HG02623 (cell line): ENCODE measurements around the gene AKAP6.
"Not testable (repeated sequence)": the region's sequence is repeated elsewhere in the genome, so short reads cannot be mapped to it uniquely, and the experiment has no call there.

Experiments
- ATAC-seq: cut with Tn5 transposase; IDR thresholded peaks from one replicate; pipeline ENCODE4 v1.9.1; 2021; ENCODE audit warnings: moderate library complexity; ENCODE audit not compliant: unreplicated experiment

The AKAP6 gene

GRCh38 chr14:32567543-32568384 lies 238.7 kb downstream of the AKAP6 start:
- no peak for ATAC-seq

GRCh38 chr14:32571551-32571950 lies 242.5 kb downstream of the AKAP6 start:
- ATAC-seq: no peak

GRCh38 chr14:32571995-32572866 lies 243.1 kb downstream of the AKAP6 start:
- peak; percentile 61 for ATAC-seq

GRCh38 chr14:32572867-32573150 lies 243.7 kb downstream of the AKAP6 start:
- ATAC-seq: no peak

GRCh38 chr14:32574269-32574668 lies 245.2 kb downstream of the AKAP6 start:
- no peak for ATAC-seq

- peak; percentile 50 for ATAC-seq
Observed at GRCh38 chr14:32576088-32576795, 247.1 kb downstream of the AKAP6 start.

- no peak for ATAC-seq
Observed at GRCh38 chr14:32576977-32577376, 247.9 kb downstream of the AKAP6 start.

- ATAC-seq: peak; percentile 80
Observed at GRCh38 chr14:32578181-32578580, 249.1 kb downstream of the AKAP6 start.

- not testable (repeated sequence) for ATAC-seq
Observed at GRCh38 chr14:32583427-32583826, 254.3 kb downstream of the AKAP6 start.

- ATAC-seq: no peak
Observed at GRCh38 chr14:32584079-32584478, 255.0 kb downstream of the AKAP6 start.

- ATAC-seq: no peak
Observed at GRCh38 chr14:32587461-32587860, 258.4 kb downstream of the AKAP6 start.

- ATAC-seq: peak; percentile 57
Observed at GRCh38 chr14:32588448-32589320, 259.6 kb downstream of the AKAP6 start.

- no peak for ATAC-seq
Observed at GRCh38 chr14:32590157-32590556, 261.1 kb downstream of the AKAP6 start.

- ATAC-seq: no peak
Observed at GRCh38 chr14:32593290-32593942, 264.3 kb downstream of the AKAP6 start.

- ATAC-seq: no peak
Observed at GRCh38 chr14:32594766-32595165, 265.7 kb downstream of the AKAP6 start.

- no peak for ATAC-seq
Observed at GRCh38 chr14:32595497-32595896, 266.4 kb downstream of the AKAP6 start.

GRCh38 chr14:32596390-32596789 lies 267.3 kb downstream of the AKAP6 start:
- no peak for ATAC-seq

GRCh38 chr14:32597771-32598170 lies 268.7 kb downstream of the AKAP6 start:
- no peak for ATAC-seq

GRCh38 chr14:32601069-32601468 lies 272.0 kb downstream of the AKAP6 start:
- no peak for ATAC-seq

- no peak for ATAC-seq
Observed at GRCh38 chr14:32601906-32602305, 272.8 kb downstream of the AKAP6 start.
